HFFc6 (cell line): ENCODE data around the gene ALX4. TPM values are rescaled to one million over a fixed set of nuclear protein-coding genes. Genes with fewer than 3 reads are reported as not detected.

Experiments
- DNase-seq: peaks from one replicate; pipeline ENCODE4 v3.0.0-alpha.2; 2018
- H3K27ac Mint-ChIP-seq: 2 replicates; pipeline ENCODE4 v1.8.0; 2020; ENCODE audit warnings: mild to moderate bottlenecking, mixed read lengths
- H3K27me3 Mint-ChIP-seq: 2 replicates; pipeline ENCODE4 v1.8.0; 2021; ENCODE audit warnings: mild to moderate bottlenecking, moderate library complexity, mixed read lengths; ENCODE audit not compliant: insufficient read depth
- H3K36me3 Mint-ChIP-seq: 2 replicates; pipeline ENCODE4 v1.8.0; 2021; ENCODE audit warnings: low read depth, mixed read lengths
- H3K4me1 Mint-ChIP-seq: 2 replicates; pipeline ENCODE4 v1.8.0; 2020; ENCODE audit warnings: low read depth, mixed read lengths
- H3K4me3 Mint-ChIP-seq: 2 replicates; pipeline ENCODE4 v1.8.0; 2020; ENCODE audit warnings: mild to moderate bottlenecking, moderate library complexity, mixed read lengths
- H3K9me3 Mint-ChIP-seq: 2 replicates; pipeline ENCODE4 v1.8.0; 2020; ENCODE audit warnings: mild to moderate bottlenecking, mixed read lengths
- total RNA-seq, 6 experiments: library from RNA; stranded (reverse); fragmentation: NEBNext Ultra II Directional; extraction: Animal tissue kit (Norgen Biotek cat#: 25700); gene quantifications; 2 replicates in 1 of 6; 3 replicates in 5 of 6; pipeline ENCODE4 v1.2.3, GENCODE V29; 2021
- TF ChIP-seq, protein P1 (sequence below): fragments of 200-600 bp; sonication (generic); IDR thresholded peaks from 2 replicates; pipeline ENCODE4 v1.5.0; 2021; ENCODE audit warnings: antibody characterized with exemption, mild to moderate bottlenecking

Gene ALX4
- total RNA-seq, 6 experiments from 2014 or later: 0.02 to 0.13 (median 0.06) TPM

DNA sequence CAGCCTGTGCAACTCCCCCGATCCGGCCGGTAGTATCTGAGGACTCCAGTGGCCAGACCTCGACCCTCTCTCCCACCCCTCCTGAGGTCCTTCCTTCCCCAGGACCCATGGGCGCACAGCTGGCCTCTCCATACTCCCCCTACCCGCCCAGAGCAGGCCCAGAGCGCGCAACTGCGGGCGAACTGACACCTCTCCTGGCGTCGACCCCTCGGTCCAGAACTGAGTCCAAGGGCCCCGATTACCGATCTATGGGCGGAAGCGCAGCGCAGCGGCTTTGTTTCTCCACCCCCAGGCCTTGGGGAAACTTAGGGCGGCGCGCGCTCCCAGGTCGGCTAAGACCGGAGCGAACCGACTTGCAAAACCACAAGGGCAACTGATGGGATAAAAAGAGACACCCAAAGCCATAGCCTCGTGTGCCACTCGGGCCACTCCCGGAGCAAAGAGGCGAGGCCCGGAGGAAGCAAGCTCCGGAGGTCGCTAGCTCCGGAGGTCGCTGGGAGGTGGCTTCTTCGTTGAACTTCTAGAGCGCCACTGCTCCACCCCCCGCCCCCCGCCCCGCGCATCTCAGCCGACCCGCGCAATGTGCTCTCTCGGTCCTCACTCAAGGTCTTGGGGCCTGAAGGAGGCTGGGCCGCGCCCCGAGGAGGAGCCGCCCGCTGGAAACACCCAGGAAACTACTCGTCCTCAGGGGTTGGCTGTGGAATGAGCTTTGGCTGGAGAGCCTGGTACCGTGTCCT lies 9.8 kb upstream of the ALX4 start:
- H3K27me3 Mint-ChIP-seq: peaks cover 78% of the 10 kb centered on the region
- TF ChIP-seq, protein P1, sequence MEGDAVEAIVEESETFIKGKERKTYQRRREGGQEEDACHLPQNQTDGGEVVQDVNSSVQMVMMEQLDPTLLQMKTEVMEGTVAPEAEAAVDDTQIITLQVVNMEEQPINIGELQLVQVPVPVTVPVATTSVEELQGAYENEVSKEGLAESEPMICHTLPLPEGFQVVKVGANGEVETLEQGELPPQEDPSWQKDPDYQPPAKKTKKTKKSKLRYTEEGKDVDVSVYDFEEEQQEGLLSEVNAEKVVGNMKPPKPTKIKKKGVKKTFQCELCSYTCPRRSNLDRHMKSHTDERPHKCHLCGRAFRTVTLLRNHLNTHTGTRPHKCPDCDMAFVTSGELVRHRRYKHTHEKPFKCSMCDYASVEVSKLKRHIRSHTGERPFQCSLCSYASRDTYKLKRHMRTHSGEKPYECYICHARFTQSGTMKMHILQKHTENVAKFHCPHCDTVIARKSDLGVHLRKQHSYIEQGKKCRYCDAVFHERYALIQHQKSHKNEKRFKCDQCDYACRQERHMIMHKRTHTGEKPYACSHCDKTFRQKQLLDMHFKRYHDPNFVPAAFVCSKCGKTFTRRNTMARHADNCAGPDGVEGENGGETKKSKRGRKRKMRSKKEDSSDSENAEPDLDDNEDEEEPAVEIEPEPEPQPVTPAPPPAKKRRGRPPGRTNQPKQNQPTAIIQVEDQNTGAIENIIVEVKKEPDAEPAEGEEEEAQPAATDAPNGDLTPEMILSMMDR: no peak
- no peaks in the 10 kb centered on the region for H3K36me3 Mint-ChIP-seq
- H3K4me1 Mint-ChIP-seq: no peaks in the 10 kb centered on the region
- H3K9me3 Mint-ChIP-seq: no peaks in the 10 kb centered on the region
- DNase-seq: no peak
- H3K4me3 Mint-ChIP-seq: no peak overlapping the region
- H3K27ac Mint-ChIP-seq: no peak overlapping the region

DNA sequence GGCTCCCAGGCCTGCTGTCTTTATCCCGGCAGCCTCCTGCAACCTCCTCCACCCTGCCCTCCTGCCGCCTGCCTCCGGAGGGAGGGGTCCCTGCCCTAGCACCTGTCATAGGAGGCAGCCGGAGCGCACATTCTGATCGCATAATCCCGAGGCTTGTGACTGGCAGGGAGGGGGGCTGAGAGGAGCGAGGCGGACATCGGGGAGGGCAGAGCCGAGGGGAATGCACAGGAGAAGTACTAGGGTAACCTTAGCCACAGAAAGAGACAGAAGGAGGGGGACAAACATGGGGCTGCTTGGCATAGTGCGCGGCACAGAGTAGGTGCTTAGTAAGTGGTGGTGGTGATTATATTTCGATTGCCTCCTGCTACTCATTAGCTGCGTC lies 9.2 kb upstream of the ALX4 start:
- H3K4me1 Mint-ChIP-seq: no peaks in the 10 kb centered on the region
- DNase-seq: no peak
- TF ChIP-seq, protein P1: no peak
- H3K9me3 Mint-ChIP-seq: no peaks in the 10 kb centered on the region
- H3K27me3 Mint-ChIP-seq: peaks cover 77% of the 10 kb centered on the region
- no peak overlapping the region for H3K4me3 Mint-ChIP-seq
- no peaks in the 10 kb centered on the region for H3K36me3 Mint-ChIP-seq
- no peak overlapping the region for H3K27ac Mint-ChIP-seq

DNA sequence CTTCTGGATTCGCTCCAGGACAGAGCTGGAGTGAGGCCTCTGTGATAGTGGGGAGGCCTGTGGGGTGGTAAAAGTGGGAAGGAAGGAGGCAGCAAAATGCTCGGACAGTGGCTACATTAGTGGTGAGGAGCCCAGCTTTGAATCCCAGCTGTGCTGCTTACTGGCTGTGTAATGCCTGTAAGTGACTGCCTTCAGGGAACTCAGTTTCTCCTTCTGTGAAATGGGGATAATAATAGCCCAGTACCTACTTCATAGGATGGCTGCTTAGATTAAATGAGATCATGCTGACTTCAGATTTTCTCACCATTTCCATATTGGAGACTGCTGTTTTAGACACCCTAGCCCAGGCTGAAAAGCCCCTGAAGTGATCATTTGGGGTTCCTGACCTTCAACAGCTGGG lies 8.4 kb upstream of the ALX4 start:
- H3K4me3 Mint-ChIP-seq: no peak overlapping the region
- peaks cover 81% of the 10 kb centered on the region for H3K27me3 Mint-ChIP-seq
- DNase-seq: no peak
- H3K27ac Mint-ChIP-seq: no peak overlapping the region
- H3K9me3 Mint-ChIP-seq: no peaks in the 10 kb centered on the region
- TF ChIP-seq, protein P1: no peak
- H3K4me1 Mint-ChIP-seq: no peaks in the 10 kb centered on the region
- H3K36me3 Mint-ChIP-seq: no peaks in the 10 kb centered on the region

- no peaks in the 10 kb centered on the region for H3K36me3 Mint-ChIP-seq
- H3K27ac Mint-ChIP-seq: no peak overlapping the region
- H3K27me3 Mint-ChIP-seq: peaks cover 81% of the 10 kb centered on the region
- H3K9me3 Mint-ChIP-seq: no peaks in the 10 kb centered on the region
- no peak for DNase-seq
- TF ChIP-seq, protein P1: no peak
- peak overlapping the region; percentile 43 for H3K4me3 Mint-ChIP-seq
- H3K4me1 Mint-ChIP-seq: no peaks in the 10 kb centered on the region
These were observed 6.8 kb upstream of the ALX4 start for GRCh38 chr11:44316659-44317240.

DNA sequence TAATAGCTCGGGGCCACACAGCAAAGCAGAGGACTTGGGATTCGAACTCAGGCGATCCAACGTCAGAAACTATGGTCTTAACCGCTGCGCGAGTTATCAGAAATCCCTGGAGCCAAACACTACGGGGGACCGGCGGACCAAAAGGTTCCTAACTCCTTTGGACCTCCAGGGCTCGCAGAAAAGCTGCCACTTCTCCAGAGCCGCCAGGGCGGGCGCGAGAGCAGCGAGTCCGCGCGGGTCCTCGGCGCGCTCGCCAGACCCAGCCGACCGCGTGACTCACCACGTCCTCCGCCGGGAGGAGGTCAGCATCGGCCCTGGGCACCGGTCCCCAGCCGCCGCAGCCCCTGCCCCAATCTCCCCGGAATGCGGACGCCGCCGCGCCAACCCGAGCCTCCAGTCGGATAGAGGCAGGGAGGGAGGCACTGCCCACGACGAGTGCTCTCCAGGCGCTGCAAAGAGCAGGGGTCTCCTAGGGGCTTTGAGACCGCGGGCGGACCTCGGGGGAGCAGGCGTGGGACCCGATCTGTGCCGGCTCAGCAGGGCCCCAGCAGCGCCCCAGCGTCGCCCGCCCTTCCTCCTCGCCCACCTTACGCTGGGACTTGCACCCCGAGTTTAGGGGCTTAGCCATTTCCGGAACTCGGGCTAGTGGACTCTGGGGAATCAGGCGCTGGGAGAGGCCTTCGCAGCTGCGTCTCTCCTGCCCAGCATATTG lies 6.2 kb upstream of the ALX4 start:
- peak; percentile 14 for DNase-seq
- Mint-ChIP-seq H3K27ac (no peak overlapping the region), H3K4me3 (peak overlapping the region; percentile 43), H3K36me3 (no peaks in the 10 kb centered on the region), H3K4me1 (no peaks in the 10 kb centered on the region), H3K9me3 (no peaks in the 10 kb centered on the region), H3K27me3 (peaks cover 79% of the 10 kb centered on the region)
- TF ChIP-seq, protein P1: no peak
